Hepatocyte (in vitro differentiated cells): ENCODE results near the gene RLN2. TPM values are rescaled to one million over a fixed set of nuclear protein-coding genes. Genes with fewer than 3 reads are reported as not detected.

Experiments used
- DNase-seq: peaks from one replicate; pipeline ENCODE4 v3.0.0-alpha.2; 2016; ENCODE audit warnings: low spot score
- H2AFZ ChIP-seq: fragments of 200-600 bp; sonication (generic); 2 replicates; pipeline ENCODE4 v1.6.0; 2016; ENCODE audit warnings: antibody characterized with exemption, mild to moderate bottlenecking
- H3K27ac ChIP-seq: fragments of 200-600 bp; sonication (generic); 2 replicates; pipeline ENCODE4 v1.5.1; 2016; ENCODE audit warnings: mild to moderate bottlenecking
- H3K27me3 ChIP-seq: fragments of 200-600 bp; sonication (generic); 2 replicates; pipeline ENCODE4 v1.6.1; 2016
- H3K36me3 ChIP-seq: fragments of 200-600 bp; sonication (generic); replicated peaks from 2 replicates; pipeline ENCODE4 v1.5.1; 2016; ENCODE audit warnings: low read depth; ENCODE audit not compliant: insufficient read depth
- H3K4me1 ChIP-seq: fragments of 200-600 bp; sonication (generic); 2 replicates; pipeline ENCODE4 v1.5.1; 2016; ENCODE audit warnings: mild to moderate bottlenecking, moderate library complexity; ENCODE audit not compliant: insufficient read depth
- H3K4me2 ChIP-seq: fragments of 200-600 bp; sonication (generic); 2 replicates; pipeline ENCODE4 v1.6.0; 2016
- H3K4me3 ChIP-seq: fragments of 200-600 bp; sonication (generic); 2 replicates; pipeline ENCODE4 v1.5.1; 2016; ENCODE audit warnings: mild to moderate bottlenecking
- H3K79me2 ChIP-seq: fragments of 200-600 bp; sonication (generic); 2 replicates; pipeline ENCODE4 v1.6.0; 2017; ENCODE audit warnings: mild to moderate bottlenecking
- H3K9me2 ChIP-seq: fragments of 200-600 bp; sonication (generic); replicated peaks from 2 replicates; pipeline ENCODE4 v1.6.0; 2017; ENCODE audit warnings: mild to moderate bottlenecking; ENCODE audit not compliant: insufficient read depth
- H3K9me3 ChIP-seq: fragments of 200-600 bp; sonication (generic); 2 replicates; pipeline ENCODE4 v1.5.1; 2016; ENCODE audit warnings: low read depth, mild to moderate bottlenecking
- H4K20me1 ChIP-seq: fragments of 200-600 bp; sonication (generic); 2 replicates; pipeline ENCODE4 v1.6.0; 2016; ENCODE audit warnings: mild to moderate bottlenecking; ENCODE audit not compliant: insufficient read depth, poor library complexity, severe bottlenecking
- CTCF ChIP-seq: fragments of 200-600 bp; sonication (generic); IDR thresholded peaks from 2 replicates; pipeline ENCODE4 v1.5.1; 2016; ENCODE audit warnings: antibody characterized with exemption, mild to moderate bottlenecking; ENCODE audit not compliant: poor library complexity
- EZH2 ChIP-seq: fragments of 200-600 bp; sonication (generic); IDR thresholded peaks from 2 replicates; pipeline ENCODE4 v1.6.1; 2016; ENCODE audit warnings: antibody characterized with exemption, mild to moderate bottlenecking, borderline replicate concordance
- EZH2phosphoT487 ChIP-seq: fragments of 200-600 bp; sonication (generic); IDR thresholded peaks from one replicate; pipeline ENCODE4 v1.6.1; 2018; ENCODE audit warnings: antibody characterized with exemption, mild to moderate bottlenecking, low read depth, moderate library complexity; ENCODE audit not compliant: unreplicated experiment, severe bottlenecking
- WGBS: methylation state at CpG from one replicate; pipeline ENCODE4 v1.1.6; 2016; ENCODE audit warnings: low lambda C conversion rate; ENCODE audit errors: missing lambda C conversion rate; 5-methylcytosine and 5-hydroxymethylcytosine counted together
- polyA plus RNA-seq: library from polyadenylated mRNA; unstranded; fragments of >200 nt; fragmentation: Nextera tagmentation; extraction: Ambion mirVana; gene quantifications from 2 replicates; pipeline ENCODE4 v1.2.1, GENCODE V29; 2016
- total RNA-seq: library from RNA; depleted of rRNA; stranded (reverse); fragments of >200 nt; gene quantifications from 2 replicates; pipeline ENCODE4 v1.2.3, GENCODE V29; 2014

The RLN2 gene
- total and polyA plus RNA-seq, 2 experiments from 2014 or later, result 0.70 to 0.87 TPM

GRCh38 chr9:5305741-5306140, 1.2 kb upstream of the RLN2 start:
- no peak overlapping the region for H2AFZ ChIP-seq
- DNase-seq, result no peak
- H3K4me1 ChIP-seq, result no peaks in the 10 kb centered on the region

GRCh38 chr9:5301544-5301943, 3.0 kb downstream of the RLN2 start:
- H4K20me1 ChIP-seq, result no peaks in the 10 kb centered on the region
- H3K27me3 ChIP-seq, result no peaks in the 10 kb centered on the region
- H3K9me3 ChIP-seq, result no peaks in the 10 kb centered on the region
- H3K4me2 ChIP-seq, result no peak overlapping the region
- H3K79me2 ChIP-seq, result no peaks in the 10 kb centered on the region
- H3K4me3 ChIP-seq, result no peak overlapping the region
- no peaks in the 10 kb centered on the region for H3K36me3 ChIP-seq
- 73% methylated on average over 4 of the region's 4 CpGs for WGBS
- H3K9me2 ChIP-seq, result no peaks in the 10 kb centered on the region
- H3K27ac ChIP-seq, result no peak overlapping the region
- H3K4me1 ChIP-seq, result no peaks in the 10 kb centered on the region
- DNase-seq, result no peak
- TF ChIP-seq EZH2 (no peak), CTCF (no peak), EZH2phosphoT487 (no peak)
- H2AFZ ChIP-seq, result no peak overlapping the region

More at GRCh38 chr9:5305741-5306140, 1.2 kb upstream of the RLN2 start:
- no peak overlapping the region for H3K27ac ChIP-seq
- WGBS, result 80% methylated on average over 2 of the region's 2 CpGs
- no peaks in the 10 kb centered on the region for H3K9me2 ChIP-seq
- TF ChIP-seq CTCF (no peak), EZH2phosphoT487 (no peak), EZH2 (no peak)
- no peaks in the 10 kb centered on the region for H3K27me3 ChIP-seq
- no peak overlapping the region for H3K4me3 ChIP-seq
- H3K4me2 ChIP-seq, result no peak overlapping the region
- H3K9me3 ChIP-seq, result no peaks in the 10 kb centered on the region
- H3K79me2 ChIP-seq, result no peaks in the 10 kb centered on the region
- no peaks in the 10 kb centered on the region for H4K20me1 ChIP-seq
- no peaks in the 10 kb centered on the region for H3K36me3 ChIP-seq

- Histone ChIP-seq H3K9me2 (no peaks in the 10 kb centered on the region), H3K4me1 (no peaks in the 10 kb centered on the region), H3K9me3 (no peaks in the 10 kb centered on the region), H3K4me3 (no peak overlapping the region), H3K27ac (no peak overlapping the region), H3K79me2 (no peaks in the 10 kb centered on the region), H3K4me2 (no peak overlapping the region), H3K36me3 (no peaks in the 10 kb centered on the region), H2AFZ (no peak overlapping the region), H3K27me3 (no peaks in the 10 kb centered on the region), H4K20me1 (no peaks in the 10 kb centered on the region)
- no peak for DNase-seq
- 74% methylated on average over 1 of the region's 1 CpG for WGBS
- TF ChIP-seq EZH2phosphoT487 (no peak), CTCF (no peak), EZH2 (no peak)
Measured at GRCh38 chr9:5292141-5292540, 12.4 kb downstream of the RLN2 start.

- no peak overlapping the region for H3K27ac ChIP-seq
- TF ChIP-seq EZH2phosphoT487, result no peak
- TF ChIP-seq EZH2, result no peak
- TF ChIP-seq CTCF, result no peak
- WGBS, result 38% methylated on average over 1 of the region's 1 CpG
- H3K36me3 ChIP-seq, result no peaks in the 10 kb centered on the region
- no peaks in the 10 kb centered on the region for H3K79me2 ChIP-seq
- H3K9me2 ChIP-seq, result peaks cover 3% of the 10 kb centered on the region
- DNase-seq, result no peak
- H3K4me3 ChIP-seq, result no peak overlapping the region
- no peaks in the 10 kb centered on the region for H3K4me1 ChIP-seq
- no peaks in the 10 kb centered on the region for H4K20me1 ChIP-seq
- H3K27me3 ChIP-seq, result no peaks in the 10 kb centered on the region
- no peak overlapping the region for H2AFZ ChIP-seq
- H3K4me2 ChIP-seq, result no peak overlapping the region
- H3K9me3 ChIP-seq, result no peaks in the 10 kb centered on the region
Measured at GRCh38 chr9:5288591-5288990, 15.9 kb downstream of the RLN2 start.
